ENCODE data around the gene IMMP2L. TPM values are rescaled to one million over a fixed set of nuclear protein-coding genes. Genes with fewer than 3 reads are reported as not detected.

The IMMP2L gene
- total RNA-seq, 2 experiments from 2014 or later = 15.8 to 25.8 TPM

DNA sequence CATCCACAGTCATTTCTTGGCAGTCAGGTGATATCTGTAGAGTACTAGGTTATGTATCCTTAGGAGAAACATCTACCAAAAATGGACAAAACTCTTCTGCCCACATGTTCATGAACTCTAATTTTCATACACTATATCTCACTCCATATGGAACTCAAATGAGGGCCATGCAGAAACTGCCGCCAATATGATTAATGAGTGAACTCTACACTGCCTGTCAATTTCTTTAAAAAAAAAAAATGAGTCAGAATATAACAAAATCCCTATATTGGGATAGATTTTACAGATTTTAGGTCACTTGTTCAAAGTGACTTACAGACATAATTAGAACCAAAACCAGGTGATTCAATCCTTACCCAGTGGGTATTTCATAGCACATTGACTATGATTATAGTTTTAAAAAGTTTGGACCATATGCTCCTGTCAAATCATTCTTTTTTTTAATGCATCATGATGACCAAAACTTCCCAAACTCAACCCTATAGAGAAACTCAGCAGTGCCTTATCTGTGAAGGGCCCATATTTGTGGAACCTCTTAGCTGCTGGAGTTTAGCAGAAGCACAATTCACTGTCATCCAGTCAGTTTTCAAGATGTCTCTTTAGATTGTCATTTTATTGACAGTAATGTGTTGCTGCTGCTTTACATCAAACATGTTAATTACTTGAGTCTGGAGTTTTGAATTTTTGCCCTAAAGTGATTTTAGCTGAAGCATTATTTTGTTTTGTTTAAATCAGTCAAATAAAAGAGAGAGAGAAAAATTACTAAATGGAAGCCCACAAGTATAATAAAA lies 460.2 kb downstream of the IMMP2L start:
- Mint-ChIP-seq H3K9me3 (ENCODE audit: low read depth) (no peaks in the 10 kb centered on the region), H3K4me3 (no peak overlapping the region), H3K27me3 (no peaks in the 10 kb centered on the region), H3K36me3 (ENCODE audit: low read depth) (peaks cover 23% of the 10 kb centered on the region), H3K27ac (peak overlapping the region; percentile 42), H3K4me1 (peaks cover 57% of the 10 kb centered on the region)
- ChIA-PET CTCF (interaction anchor here (0.8 to 1.1 kb wide), 3 partner anchors 10 to 162 kb away, joined by 3 read pairs; no protein-coding TSS in a partner anchor), POLR2A (no interaction called here)
- DNase-seq (no peak), ATAC-seq (peak; percentile 23)
- intact Hi-C loops (cut with DNase I, micrococcal nuclease) = loop anchor here in 1 of 2 experiments (5.0 kb wide), 1 partner anchor 35 kb away; no protein-coding TSS in a partner anchor

GRCh38 chr7:111098926-111099250 lies 463.4 kb downstream of the IMMP2L start:
- CTCF ChIA-PET = interaction anchor here (0.6 to 3.4 kb wide), 37 partner anchors 8 to 1254 kb away, joined by 3 to 20 read pairs (median 4); partner anchors contain the start of genes IMMP2L and LRRN3
- peak overlapping the region; percentile 12 for H3K4me3 Mint-ChIP-seq
- ATAC-seq = no peak
- H3K4me1 Mint-ChIP-seq = peaks cover 59% of the 10 kb centered on the region
- intact Hi-C loops (cut with DNase I, micrococcal nuclease) = loop anchor here (1.0 to 5.0 kb wide), 5 partner anchors 504 to 1254 kb away; no protein-coding TSS in a partner anchor
- no peak for DNase-seq
- H3K36me3 Mint-ChIP-seq (ENCODE audit: low read depth) = peaks cover 14% of the 10 kb centered on the region
- H3K27ac Mint-ChIP-seq = no peak overlapping the region
- H3K27me3 Mint-ChIP-seq = no peaks in the 10 kb centered on the region
- H3K9me3 Mint-ChIP-seq (ENCODE audit: low read depth) = no peaks in the 10 kb centered on the region
- POLR2A ChIA-PET = interaction anchor here (0.6 to 1.3 kb wide), 2 partner anchors 22 to 39 kb away, joined by 3 to 4 read pairs; no protein-coding TSS in a partner anchor

- H3K4me3 Mint-ChIP-seq = peak overlapping the region; percentile 59
- ChIA-PET CTCF (interaction anchor here (0.6 to 3.4 kb wide), 36 partner anchors 8 to 1254 kb away, joined by 3 to 20 read pairs (median 4); partner anchors contain the start of genes IMMP2L and LRRN3), POLR2A (interaction anchor here (0.6 to 1.3 kb wide), 2 partner anchors 23 to 39 kb away, joined by 3 to 4 read pairs; no protein-coding TSS in a partner anchor)
- H3K27me3 Mint-ChIP-seq = no peaks in the 10 kb centered on the region
- H3K4me1 Mint-ChIP-seq = peaks cover 59% of the 10 kb centered on the region
- DNase-seq (peak; percentile 79), ATAC-seq (peak; percentile 69)
- intact Hi-C loops (cut with DNase I, micrococcal nuclease) = loop anchor here (1.0 to 5.0 kb wide), 5 partner anchors 503 to 1253 kb away; no protein-coding TSS in a partner anchor
- no peaks in the 10 kb centered on the region for H3K9me3 Mint-ChIP-seq (ENCODE audit: low read depth)
- peak overlapping the region; percentile 76 for H3K27ac Mint-ChIP-seq
- H3K36me3 Mint-ChIP-seq (ENCODE audit: low read depth) = peaks cover 12% of the 10 kb centered on the region
These were observed 464.0 kb downstream of the IMMP2L start for GRCh38 chr7:111098011-111098925.

DNA sequence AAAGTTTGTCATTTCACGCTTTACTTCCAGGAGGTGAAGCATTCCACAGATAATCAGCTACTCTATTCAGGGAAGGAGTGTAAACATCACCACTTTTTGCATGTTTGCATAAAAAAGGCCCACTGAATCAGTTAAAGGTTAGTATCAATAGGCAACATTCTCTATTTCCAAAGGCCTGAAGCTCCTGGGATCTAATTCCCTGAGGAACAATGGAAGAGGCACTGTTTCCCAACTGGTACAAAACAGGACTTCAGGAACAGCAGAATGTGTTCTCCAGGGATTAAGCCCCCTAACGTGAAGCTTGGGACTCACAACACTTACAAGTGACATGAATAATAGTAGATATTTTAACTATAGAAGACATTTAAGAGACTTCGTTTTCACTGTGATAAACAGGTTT lies 465.3 kb downstream of the IMMP2L start:
- no peak overlapping the region for H3K4me3 Mint-ChIP-seq
- H3K4me1 Mint-ChIP-seq = peaks cover 63% of the 10 kb centered on the region

DNA sequence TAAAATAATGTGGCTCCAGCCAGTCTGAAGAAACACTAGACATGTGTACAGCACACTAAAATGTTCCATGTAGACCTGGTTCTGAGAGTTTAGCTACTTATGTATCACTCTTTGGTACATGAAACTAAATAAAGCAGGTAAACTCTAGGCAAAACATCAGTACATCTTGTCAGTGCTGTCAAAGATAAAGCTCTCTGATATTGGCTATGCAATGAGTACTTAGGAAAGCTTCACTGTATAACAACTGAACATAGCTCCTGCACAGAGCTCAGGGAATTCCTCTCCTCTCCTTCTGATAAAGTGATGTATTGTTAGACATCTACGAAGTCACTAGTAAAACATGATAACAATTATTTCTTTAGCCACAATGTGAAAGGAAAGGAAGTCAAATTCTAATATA lies 467.9 kb downstream of the IMMP2L start:
- H3K36me3 Mint-ChIP-seq (ENCODE audit: low read depth) = peaks cover 3% of the 10 kb centered on the region
- CTCF ChIA-PET = interaction anchor here (0.6 to 1.9 kb wide), 9 partner anchors 9 to 521 kb away, joined by 3 to 7 read pairs (median 4); no protein-coding TSS in a partner anchor
- H3K27ac Mint-ChIP-seq = peak overlapping the region; percentile 80
- DNase-seq (no peak), ATAC-seq (peak; percentile 26)
- intact Hi-C loops (cut with DNase I, micrococcal nuclease) = loop anchor here (5.0 kb wide), 4 partner anchors 393 to 1358 kb away; partner anchors contain the start of genes IMMP2L (in 2 of the 2) and IFRD1 (in 1 of the 2)
- no peaks in the 10 kb centered on the region for H3K27me3 Mint-ChIP-seq
- peak overlapping the region; percentile 82 for H3K4me3 Mint-ChIP-seq
- POLR2A ChIA-PET = interaction anchor here (0.6 to 1.0 kb wide), 3 partner anchors 11 to 703 kb away, joined by 3 read pairs; no protein-coding TSS in a partner anchor
- H3K9me3 Mint-ChIP-seq (ENCODE audit: low read depth) = no peaks in the 10 kb centered on the region
- peaks cover 74% of the 10 kb centered on the region for H3K4me1 Mint-ChIP-seq

More for the DNA sequence above, 465.3 kb downstream of the IMMP2L start:
- ChIA-PET CTCF (interaction anchor here (3.4 kb wide), 1 partner anchor 14 kb away, joined by 20 read pairs; no protein-coding TSS in a partner anchor), POLR2A (no interaction called here)
- ATAC-seq = no peak
- Mint-ChIP-seq H3K9me3 (ENCODE audit: low read depth) (no peaks in the 10 kb centered on the region), H3K36me3 (ENCODE audit: low read depth) (peaks cover 9% of the 10 kb centered on the region), H3K27me3 (no peaks in the 10 kb centered on the region), H3K27ac (no peak overlapping the region)
- intact Hi-C loops (cut with DNase I, micrococcal nuclease) = loop anchor here in 1 of 2 experiments (5.0 kb wide), 1 partner anchor 1010 kb away; no protein-coding TSS in a partner anchor
- DNase-seq = no peak

GRCh38 chr7:111093496-111093895 lies 468.8 kb downstream of the IMMP2L start:
- H3K9me3 Mint-ChIP-seq (ENCODE audit: low read depth) = no peaks in the 10 kb centered on the region
- H3K27ac Mint-ChIP-seq = peak overlapping the region; percentile 80
- peaks cover 80% of the 10 kb centered on the region for H3K4me1 Mint-ChIP-seq
- ATAC-seq (no peak), DNase-seq (no peak)
- peaks cover 3% of the 10 kb centered on the region for H3K36me3 Mint-ChIP-seq (ENCODE audit: low read depth)
- H3K27me3 Mint-ChIP-seq = no peaks in the 10 kb centered on the region
- intact Hi-C loops (cut with DNase I, micrococcal nuclease) = loop anchor here (2.0 to 5.0 kb wide), 5 partner anchors 45 to 1359 kb away; partner anchors contain the start of genes IMMP2L (in 2 of the 2) and IFRD1 (in 1 of the 2)
- peak overlapping the region; percentile 82 for H3K4me3 Mint-ChIP-seq
- ChIA-PET CTCF (interaction anchor here (1.2 to 2.5 kb wide), 4 partner anchors 10 to 82 kb away, joined by 4 to 10 read pairs (median 6); no protein-coding TSS in a partner anchor), POLR2A (interaction anchor here (1.9 kb wide), 1 partner anchor 64 kb away, joined by 9 read pairs; no protein-coding TSS in a partner anchor)

DNA sequence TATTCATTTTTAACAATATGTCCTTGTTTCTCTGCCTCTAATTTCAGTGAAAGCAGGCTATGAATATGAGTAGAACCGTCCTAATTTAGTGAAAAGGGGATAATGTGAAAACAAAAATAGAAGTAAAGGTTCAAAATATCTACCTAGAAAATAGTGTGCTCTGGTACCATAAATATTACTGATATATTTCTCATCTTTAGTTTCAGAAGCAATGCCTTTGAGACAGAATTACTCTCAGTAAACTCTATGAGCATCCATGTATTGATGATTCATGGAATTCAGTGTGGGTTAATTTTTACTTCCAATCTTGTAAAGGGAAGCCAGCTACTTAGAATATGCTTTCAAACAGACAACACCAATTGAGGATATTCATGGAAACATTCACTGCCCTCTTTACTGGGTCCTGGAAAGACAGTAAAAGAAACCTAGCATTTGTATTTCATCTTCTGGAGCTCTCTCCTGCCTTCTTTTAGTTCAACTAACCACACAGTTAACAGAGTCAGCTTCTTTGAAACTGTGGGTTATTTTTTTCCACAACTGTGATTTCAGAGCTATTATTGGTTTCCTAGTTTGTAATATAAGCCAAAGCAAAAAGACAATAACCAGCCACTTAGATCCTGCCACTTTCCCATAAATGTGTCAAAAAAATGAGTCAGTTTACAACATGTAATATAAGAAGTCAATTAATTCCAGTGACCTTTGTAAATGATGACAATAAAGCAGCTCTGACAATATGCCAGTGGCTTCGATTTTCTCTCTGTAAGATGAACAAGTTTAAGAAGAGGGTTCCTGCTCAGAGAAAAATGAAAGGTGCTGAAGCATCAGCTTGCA lies 469.7 kb downstream of the IMMP2L start:
- POLR2A ChIA-PET = interaction anchor here (1.0 to 1.9 kb wide), 2 partner anchors 63 to 470 kb away, joined by 3 to 9 read pairs; partner anchors contain the start of gene IMMP2L
- peaks cover 84% of the 10 kb centered on the region for H3K4me1 Mint-ChIP-seq
- peak overlapping the region; percentile 82 for H3K4me3 Mint-ChIP-seq
- CTCF ChIA-PET = interaction anchor here (0.6 to 2.5 kb wide), 8 partner anchors 10 to 518 kb away, joined by 3 to 10 read pairs (median 4); no protein-coding TSS in a partner anchor
- intact Hi-C loops (cut with DNase I, micrococcal nuclease) = loop anchor here (2.0 to 5.0 kb wide), 5 partner anchors 46 to 1360 kb away; partner anchors contain the start of genes IMMP2L (in 2 of the 2) and IFRD1 (in 1 of the 2)
- ATAC-seq = peak; percentile 37
- H3K27ac Mint-ChIP-seq = peak overlapping the region; percentile 80
- no peaks in the 10 kb centered on the region for H3K9me3 Mint-ChIP-seq (ENCODE audit: low read depth)
- no peak for DNase-seq
- peaks cover 3% of the 10 kb centered on the region for H3K36me3 Mint-ChIP-seq (ENCODE audit: low read depth)
- H3K27me3 Mint-ChIP-seq = no peaks in the 10 kb centered on the region

DNA sequence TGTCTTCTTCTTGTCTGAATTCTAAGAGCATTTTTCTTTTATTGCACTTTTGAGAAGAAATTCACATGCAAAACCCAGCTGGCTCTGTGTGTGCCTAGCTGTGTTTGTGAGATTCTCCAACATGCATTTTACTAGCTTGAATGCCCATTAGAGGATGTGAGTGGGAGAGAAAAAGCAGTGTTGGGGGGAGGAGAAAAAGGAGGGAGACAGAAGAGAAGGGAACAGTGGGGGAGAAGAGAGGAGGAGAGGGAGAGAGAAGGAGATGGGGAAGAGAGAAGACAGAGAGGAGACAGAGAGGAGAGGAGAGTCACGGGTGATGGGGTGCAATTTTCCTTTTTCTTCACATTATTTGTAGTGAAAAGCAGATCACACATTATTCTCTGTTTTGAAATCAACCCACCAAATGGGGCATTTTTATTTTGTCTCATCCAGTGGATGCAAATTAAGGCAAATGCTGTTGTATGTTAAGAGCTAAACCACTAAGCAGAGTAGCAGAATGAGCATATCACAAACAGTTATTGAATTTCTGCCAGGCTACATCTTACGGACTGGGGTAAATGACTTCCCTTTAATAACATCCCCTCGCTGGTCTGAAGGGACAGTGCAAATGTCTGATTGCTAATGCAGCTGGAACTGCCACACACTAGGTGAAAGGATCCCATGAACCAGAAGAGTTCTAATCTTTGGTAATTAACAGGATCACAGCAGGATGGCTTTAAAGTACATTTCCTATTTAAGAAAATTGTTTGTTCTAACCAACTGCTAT lies 470.5 kb downstream of the IMMP2L start:
- Mint-ChIP-seq H3K9me3 (ENCODE audit: low read depth) (no peaks in the 10 kb centered on the region), H3K27ac (peak overlapping the region; percentile 80), H3K27me3 (no peaks in the 10 kb centered on the region), H3K4me3 (peak overlapping the region; percentile 82), H3K36me3 (ENCODE audit: low read depth) (peaks cover 3% of the 10 kb centered on the region), H3K4me1 (peaks cover 85% of the 10 kb centered on the region)
- CTCF ChIA-PET = interaction anchor here (0.6 to 2.5 kb wide), 8 partner anchors 8 to 517 kb away, joined by 3 to 10 read pairs (median 4); no protein-coding TSS in a partner anchor
- POLR2A ChIA-PET = interaction anchor here (1.1 kb wide), 1 partner anchor 80 kb away, joined by 6 read pairs; no protein-coding TSS in a partner anchor
- ATAC-seq (peak; percentile 11), DNase-seq (no peak)
- intact Hi-C loops (cut with DNase I, micrococcal nuclease) = loop anchor here (2.0 to 5.0 kb wide), 7 partner anchors 47 to 1361 kb away; partner anchors contain the start of genes IMMP2L (in 2 of the 2) and IFRD1 (in 1 of the 2)

- intact Hi-C loops (cut with DNase I, micrococcal nuclease) = loop anchor here (2.0 to 5.0 kb wide), 6 partner anchors 396 to 1361 kb away; partner anchors contain the start of genes IMMP2L (in 2 of the 2) and IFRD1 (in 1 of the 2)
- Mint-ChIP-seq H3K9me3 (ENCODE audit: low read depth) (no peaks in the 10 kb centered on the region), H3K27ac (peak within 1 kb of the TSS; percentile 80), H3K4me3 (peak within 1 kb of the TSS; percentile 82), H3K36me3 (ENCODE audit: low read depth) (peaks cover 3% of the 10 kb centered on the region), H3K4me1 (peaks cover 82% of the 10 kb centered on the region), H3K27me3 (no peaks in the 10 kb centered on the region)
- ATAC-seq = peak; percentile 64
- POLR2A ChIA-PET = interaction anchor here (1.1 kb wide), 1 partner anchor 79 kb away, joined by 6 read pairs; no protein-coding TSS in a partner anchor
- DNase-seq = peak; percentile 65
- CTCF ChIA-PET = interaction anchor here (0.7 to 2.5 kb wide), 5 partner anchors 8 to 557 kb away, joined by 3 to 10 read pairs (median 4); no protein-coding TSS in a partner anchor
These were observed 471.4 kb downstream of the IMMP2L start, which contains the start of gene LRRN3 for GRCh38 chr7:111090846-111091245. TSS of gene LRRN3 (plus strand) at chr7:111091127. CDS start at chr7:111122773, 31,646 bp downstream.
